GM21447 (cell line): Measurements from ENCODE around the gene FAM171A2.

ENCODE experiments used
- ATAC-seq: cut with Tn5 transposase; IDR thresholded peaks from one replicate; pipeline ENCODE4 v1.9.1; 2021; ENCODE audit not compliant: unreplicated experiment

The FAM171A2 gene

DNA sequence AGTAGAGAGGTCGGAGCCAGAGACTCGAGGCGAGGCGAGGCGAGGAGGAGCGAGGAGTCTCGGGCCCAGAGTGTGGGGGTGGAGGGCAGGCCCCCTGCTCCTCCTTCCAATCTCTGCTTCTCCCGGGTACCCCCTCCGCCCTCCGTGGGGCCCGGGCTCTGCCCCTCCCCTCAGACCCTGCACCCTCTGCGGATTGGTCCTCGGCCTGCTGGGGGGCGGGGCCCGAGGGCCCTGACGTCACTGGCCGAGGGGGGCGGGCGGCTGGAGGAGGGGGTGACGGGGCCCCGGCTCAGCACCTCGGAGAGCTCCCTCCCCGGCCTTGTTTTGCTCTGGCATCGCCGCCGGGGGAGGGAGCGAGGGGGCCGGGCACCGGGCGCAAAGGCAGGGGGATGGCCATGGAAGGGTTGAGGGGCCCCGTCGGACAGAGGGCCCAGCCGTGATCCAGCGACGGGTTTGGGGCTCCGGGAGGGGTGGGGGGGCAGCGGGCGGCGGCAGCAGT, 55.3 kb downstream of the FAM171A2 start, which contains the start of gene RUNDC3A:
Gene RUNDC3A, plus strand, starts transcription at position 282 of the 499 bp plus-strand sequence. CDS start 232 bp downstream, outside the sequence.
- ATAC-seq: no peak

DNA sequence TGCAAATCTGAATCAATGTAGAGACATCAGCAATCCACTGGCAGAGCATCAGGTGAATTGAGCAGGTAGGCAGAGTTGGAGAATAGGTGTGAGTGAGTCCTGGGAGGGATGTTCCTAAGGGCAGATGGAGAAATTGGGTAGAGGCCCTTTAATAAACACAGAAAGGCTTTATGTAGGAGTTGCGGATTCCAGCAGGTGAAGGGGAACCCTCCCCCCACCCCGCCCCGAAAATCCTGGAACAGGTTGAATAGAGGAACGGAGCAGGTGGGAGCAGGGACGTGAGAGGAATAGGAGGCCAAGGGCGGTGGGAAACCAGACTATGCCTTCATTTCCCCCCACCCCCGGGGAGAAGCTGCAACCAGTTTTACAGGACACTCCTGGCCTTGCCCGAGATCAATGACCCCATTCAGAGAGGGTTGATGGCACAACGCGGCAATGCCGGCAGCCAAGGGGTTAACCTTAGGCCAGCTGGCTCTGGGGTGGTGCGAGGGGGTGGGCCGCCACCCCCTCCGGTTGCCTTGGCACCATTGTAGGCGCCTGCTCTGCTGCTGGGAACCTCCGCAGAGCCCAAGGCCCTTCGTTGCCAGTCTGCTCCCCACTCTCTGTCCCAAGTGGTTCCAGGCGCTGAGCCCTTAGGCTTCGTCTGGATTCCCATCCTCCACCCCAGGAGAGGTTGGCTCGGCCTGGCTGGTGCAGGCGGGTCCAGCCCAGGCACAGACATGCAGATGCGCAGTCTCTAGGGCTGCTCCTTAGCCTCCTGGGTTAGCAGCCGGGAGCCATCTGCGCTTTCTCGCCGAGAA, 56.1 kb downstream of the FAM171A2 start:
- no peak for ATAC-seq

GRCh38 chr17:44304651-44305050, 59.0 kb downstream of the FAM171A2 start:
- ATAC-seq: no peak
